Measurements from ENCODE around the gene STUM. TPM values are rescaled to one million over a fixed set of nuclear protein-coding genes. Genes with fewer than 3 reads are reported as not detected.
"Not testable (repeated sequence)": the region's sequence is repeated elsewhere in the genome, so short reads cannot be mapped to it uniquely, and the experiment has no call there.

STUM gene
- total and polyA plus RNA-seq, 2 of the 8 experiments (the other 6 are each of a cell fraction or from before 2014, with no cell fraction given), result 0.76 to 1.2 TPM

GRCh38 chr1:226598955-226599354 is 50.4 kb downstream of the STUM start:
- FAIRE-seq; POLR2A ChIA-PET (ENCODE audit: partially characterized antibody); H3K4me1 ChIP-seq (replicated peaks in 1 of 4; ENCODE audit: control insufficient read depth in 3 of 4, insufficient read depth in 4 of 4, low read length in 3 of 4); H4K91ac ChIP-seq (replicated peaks; ENCODE audit: insufficient read length, low read length); H2BK5ac ChIP-seq (ENCODE audit: low read depth, low read length); H2AFZ ChIP-seq (ENCODE audit: low read length); H3K27me3 ChIP-seq (replicated peaks in 1 of 4; ENCODE audit: control insufficient read depth in 3 of 4, extremely low read depth in 1 of 4, insufficient read depth in 3 of 4, low read length in 3 of 4); H3K36me3 ChIP-seq (ENCODE audit: control insufficient read depth in 2 of 4, insufficient read depth in 4 of 4, low read length in 3 of 4); DNase-seq (ENCODE audit: low read depth in 1 of 2, low spot score in 2 of 2); H3K4me2 ChIP-seq (ENCODE audit: insufficient read depth in 1 of 2, low read depth in 2 of 2, low read length in 2 of 2); H3K56ac ChIP-seq (replicated peaks; ENCODE audit: insufficient read length, low read depth, low read length); H2BK12ac ChIP-seq (ENCODE audit: low read depth, low read length); H3K23ac ChIP-seq (ENCODE audit: insufficient read length); H3K79me1 ChIP-seq (ENCODE audit: low read depth, low read length); H3K27ac ChIP-seq (ENCODE audit: low read depth, low read length); H2BK120ac ChIP-seq (replicated peaks; ENCODE audit: low read depth, low read length); H2BK15ac ChIP-seq (ENCODE audit: low read length); H4K5ac ChIP-seq (ENCODE audit: insufficient read length, low read depth, low read length); H3K4me3 ChIP-seq (ENCODE audit: extremely low read depth in 1 of 4, insufficient read depth in 2 of 4, low read depth in 3 of 4, low read length in 4 of 4); H2AK5ac ChIP-seq (ENCODE audit: low read depth, low read length); H3K79me2 ChIP-seq (ENCODE audit: control insufficient read depth in 1 of 2, insufficient read depth in 2 of 2, low read length in 2 of 2); H4K20me1 ChIP-seq (replicated peaks in 1 of 2; ENCODE audit: control insufficient read depth in 1 of 2, insufficient read depth in 2 of 2, low read length in 2 of 2); H3K14ac ChIP-seq (ENCODE audit: insufficient read length); H3K4ac ChIP-seq (replicated peaks; ENCODE audit: insufficient read length, low read depth, low read length); H4K8ac ChIP-seq (ENCODE audit: extremely low read depth, insufficient read depth, low read length); H3K9ac ChIP-seq (replicated peaks in 1 of 4; ENCODE audit: extremely low read depth in 1 of 4, low read depth in 3 of 4, low read length in 3 of 4); H3K23me2 ChIP-seq (ENCODE audit: low read depth, low read length); H2BK20ac ChIP-seq (ENCODE audit: low read length); H3K9me3 ChIP-seq (ENCODE audit: insufficient read depth in 2 of 2, low read depth in 1 of 2, low read length in 1 of 2); H3K18ac ChIP-seq (ENCODE audit: extremely low read depth, low read length): not testable (repeated sequence)
- CTCF ChIA-PET (ENCODE audit: partially characterized antibody), result interaction anchor here (1.6 kb wide), 1 partner anchor 48 kb away, joined by 3 read pairs; no protein-coding TSS in a partner anchor
- 95% methylated on average over 3 of the region's 3 CpGs; no CpG with 5 or more reads in 1 of the 2 experiments for WGBS, 2 experiments (ENCODE audit: extremely low coverage in 1 of 2, insufficient coverage in 1 of 2, insufficient read length in 1 of 2, insufficient replicate concordance in 2 of 2, low coverage in 1 of 2, low lambda C conversion rate in 2 of 2, missing lambda C conversion rate in 1 of 2)

Measured in H1 (cell line).